Loucy (cell line): ENCODE results near the gene ADAMTS19.

Experiments
- H2AFZ ChIP-seq: fragments of 200-600 bp; sonication (generic); 2 replicates; pipeline ENCODE4 v1.6.0; 2016; ENCODE audit warnings: antibody characterized with exemption, mild to moderate bottlenecking, low read length, moderate library complexity
- H3F3A ChIP-seq: fragments of 200-600 bp; 2 replicates; pipeline ENCODE4 v1.6.0; 2016; ENCODE audit warnings: antibody characterized with exemption, low read depth, mild to moderate bottlenecking
- H3K27me3 ChIP-seq: fragments of 200-600 bp; sonication (generic); 2 replicates; pipeline ENCODE4 v1.6.1; 2014; ENCODE audit warnings: low read length, mild to moderate bottlenecking; ENCODE audit not compliant: insufficient read depth, poor library complexity, severe bottlenecking
- H3K36me3 ChIP-seq: fragments of 200-600 bp; sonication (generic); 2 replicates; pipeline ENCODE4 v1.6.1; 2016; ENCODE audit warnings: low read length; ENCODE audit not compliant: insufficient read depth
- H3K4me1 ChIP-seq: fragments of 200-600 bp; sonication (generic); 2 replicates; pipeline ENCODE4 v1.5.1; 2014; ENCODE audit warnings: low read length, mild to moderate bottlenecking; ENCODE audit not compliant: insufficient read depth, poor library complexity, severe bottlenecking
- H3K4me2 ChIP-seq: fragments of 200-600 bp; sonication (generic); 2 replicates; pipeline ENCODE4 v1.6.0; 2014; ENCODE audit warnings: antibody characterized with exemption, low read length, low read depth, mild to moderate bottlenecking; ENCODE audit not compliant: poor library complexity, severe bottlenecking
- H3K4me3 ChIP-seq: fragments of 200-600 bp; sonication (generic); 2 replicates; pipeline ENCODE4 v1.5.1; 2014; ENCODE audit warnings: low read length, mild to moderate bottlenecking, mixed read lengths; ENCODE audit not compliant: poor library complexity, severe bottlenecking
- H3K79me2 ChIP-seq: fragments of 200-600 bp; sonication (generic); 2 replicates; pipeline ENCODE4 v1.6.1; 2014; ENCODE audit warnings: low read length; ENCODE audit not compliant: insufficient read depth
- H3K9ac ChIP-seq: fragments of 200-600 bp; sonication (generic); 2 replicates; pipeline ENCODE4 v1.6.0; 2014; ENCODE audit warnings: mild to moderate bottlenecking, low read depth, low read length, moderate library complexity; ENCODE audit not compliant: poor library complexity, severe bottlenecking
- H3K9me2 ChIP-seq: fragments of 200-600 bp; sonication (generic); replicated peaks from 2 replicates; pipeline ENCODE4 v1.6.1; 2016; ENCODE audit warnings: low read depth, low read length, mixed read lengths
- H3K9me3 ChIP-seq: fragments of 200-600 bp; sonication (generic); 2 replicates; pipeline ENCODE4 v1.6.1; 2014; ENCODE audit warnings: mild to moderate bottlenecking, antibody characterized with exemption, low read length, low read depth; ENCODE audit not compliant: insufficient read depth
- H4K20me1 ChIP-seq: fragments of 200-600 bp; sonication (generic); 2 replicates; pipeline ENCODE4 v1.6.0; 2014; ENCODE audit warnings: antibody characterized with exemption, low read length, mild to moderate bottlenecking; ENCODE audit not compliant: insufficient read depth, poor library complexity, severe bottlenecking
- CTCF ChIP-seq: fragments of 200-600 bp; sonication (generic); conservative IDR thresholded peaks from 2 replicates; pipeline ENCODE4 v1.5.1; 2014; ENCODE audit warnings: mild to moderate bottlenecking, antibody characterized with exemption, low read length
- EZH2phosphoT487 ChIP-seq: fragments of 200-600 bp; IDR thresholded peaks from 2 replicates; pipeline ENCODE4 v1.6.1; 2018; ENCODE audit warnings: antibody characterized with exemption, mild to moderate bottlenecking, moderate library complexity, borderline replicate concordance

The ADAMTS19 gene

GRCh38 chr5:129773376-129773775 is 313.3 kb downstream of the ADAMTS19 start:
- no peak overlapping the region for H2AFZ ChIP-seq
- no peak overlapping the region for H3K4me2 ChIP-seq
- no peaks in the 10 kb centered on the region for H3K27me3 ChIP-seq
- no peaks in the 10 kb centered on the region for H3K4me1 ChIP-seq
- H3K9ac ChIP-seq: no peak overlapping the region
- no peaks in the 10 kb centered on the region for H4K20me1 ChIP-seq
- H3K9me2 ChIP-seq: no peaks in the 10 kb centered on the region
- no peaks in the 10 kb centered on the region for H3K36me3 ChIP-seq
- no peak overlapping the region for H3K4me3 ChIP-seq
- H3K79me2 ChIP-seq: no peaks in the 10 kb centered on the region
- H3K9me3 ChIP-seq: no peaks in the 10 kb centered on the region
- no peaks in the 10 kb centered on the region for H3F3A ChIP-seq
- TF ChIP-seq CTCF (no peak), EZH2phosphoT487 (no peak)

GRCh38 chr5:129781594-129781993 is 321.5 kb downstream of the ADAMTS19 start:
- Histone ChIP-seq H3K79me2 (no peaks in the 10 kb centered on the region), H3K36me3 (no peaks in the 10 kb centered on the region), H3F3A (no peaks in the 10 kb centered on the region), H3K9ac (no peak overlapping the region), H4K20me1 (no peaks in the 10 kb centered on the region), H3K4me1 (no peaks in the 10 kb centered on the region), H3K4me2 (no peak overlapping the region), H3K4me3 (no peak overlapping the region), H3K9me3 (no peaks in the 10 kb centered on the region), H3K9me2 (no peaks in the 10 kb centered on the region), H2AFZ (no peak overlapping the region), H3K27me3 (no peaks in the 10 kb centered on the region)
- TF ChIP-seq CTCF: no peak
- TF ChIP-seq EZH2phosphoT487: no peak
